HG02678 (cell line): ENCODE data around the gene HIC1.
A peak's percentile ranks its signal among the peaks of the same experiment; 100 is the strongest.

Experiments used
- ATAC-seq: cut with Tn5 transposase; IDR thresholded peaks from one replicate; pipeline ENCODE4 v1.9.1; 2021; ENCODE audit warnings: mild to moderate bottlenecking, moderate library complexity; ENCODE audit not compliant: unreplicated experiment

The HIC1 gene

GRCh38 chr17:2071455-2072281, 16.8 kb downstream of the HIC1 start:
- ATAC-seq, result no peak

DNA sequence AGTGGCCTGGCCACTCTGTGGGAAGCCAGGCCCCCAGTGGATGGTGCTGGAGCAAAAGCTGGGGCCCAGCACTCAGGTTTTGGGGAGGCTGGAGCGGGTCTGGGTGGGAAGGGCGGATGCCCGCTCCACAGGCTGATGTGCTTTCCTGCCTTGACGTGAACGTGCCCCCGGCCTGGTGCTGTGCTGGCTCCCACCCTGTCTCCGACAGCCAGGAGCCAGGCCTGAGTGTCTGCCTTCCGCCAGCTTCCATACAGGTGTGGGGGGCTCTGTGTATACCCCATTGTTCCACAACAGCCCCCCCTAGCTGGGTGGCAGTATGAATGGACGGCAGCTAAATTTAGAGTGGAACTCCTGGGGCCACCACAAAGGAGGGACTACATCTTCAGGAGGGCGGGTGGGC, 20.0 kb downstream of the HIC1 start:
- no peak for ATAC-seq

- no peak for ATAC-seq
Observed at GRCh38 chr17:2075336-2076086, 20.6 kb downstream of the HIC1 start.

DNA sequence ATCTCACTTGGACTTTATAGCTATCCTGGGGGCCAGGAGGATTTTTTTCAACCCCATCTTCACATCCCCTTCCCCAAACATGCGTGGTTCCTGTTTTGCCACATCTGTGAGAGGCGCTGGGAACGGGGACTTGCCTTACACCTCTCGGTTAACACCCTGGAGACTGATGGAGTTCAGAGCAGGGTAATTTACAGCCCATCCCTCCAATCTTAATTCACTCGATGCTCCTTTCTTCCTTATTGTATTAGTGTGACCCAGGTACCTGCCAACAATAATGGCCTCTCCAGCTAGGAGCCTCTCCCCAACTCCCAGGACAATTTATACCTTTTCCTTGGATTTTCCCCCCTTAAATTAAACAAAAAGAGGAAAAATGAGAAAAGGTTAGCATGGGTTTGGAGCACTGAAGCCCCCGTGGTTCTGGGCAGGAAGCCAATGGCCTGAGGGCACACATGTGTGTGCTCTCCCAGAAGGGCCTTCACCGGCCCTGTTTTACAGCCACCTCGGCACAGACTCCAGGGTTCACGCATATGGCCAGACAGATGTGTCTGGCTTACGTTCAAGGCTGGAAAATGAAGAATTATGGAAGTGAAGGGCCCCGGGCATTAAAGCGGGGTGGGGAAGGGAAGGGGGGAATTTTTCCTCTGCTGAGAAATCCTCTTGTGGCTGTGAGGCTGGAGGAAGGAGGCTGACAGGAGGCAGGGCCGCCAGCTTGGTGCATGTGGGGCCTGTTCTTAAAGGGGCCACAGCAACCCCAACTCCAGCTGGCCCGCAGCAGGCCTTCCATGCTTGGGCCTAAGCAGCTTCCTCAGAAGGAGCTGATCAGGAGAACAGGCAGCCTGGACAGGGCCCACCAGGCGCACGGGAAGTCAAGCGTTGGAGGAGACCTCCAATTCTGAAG, 21.4 kb downstream of the HIC1 start:
- no peak for ATAC-seq

GRCh38 chr17:2077040-2077439, 22.1 kb downstream of the HIC1 start:
- no peak for ATAC-seq

DNA sequence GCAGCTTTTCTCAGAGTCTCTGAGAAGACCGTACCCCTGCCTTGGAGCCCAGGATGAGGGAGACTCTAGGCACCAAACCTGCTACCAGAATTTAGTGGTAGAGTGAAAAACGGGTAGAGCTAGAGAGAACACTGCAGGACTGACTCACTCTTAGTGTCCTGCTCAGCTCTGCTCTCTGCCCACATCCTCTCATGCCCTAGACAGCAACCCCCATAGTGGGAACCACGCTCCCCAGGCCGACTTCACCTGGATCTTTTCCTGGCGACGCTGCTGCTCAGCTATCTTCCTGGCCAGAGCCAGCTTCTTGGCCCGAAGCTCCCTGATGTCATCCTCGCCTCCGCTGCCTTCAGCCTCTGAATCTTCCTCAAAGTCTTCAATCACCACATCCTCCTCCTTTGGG, 26.7 kb downstream of the HIC1 start:
- no peak for ATAC-seq

DNA sequence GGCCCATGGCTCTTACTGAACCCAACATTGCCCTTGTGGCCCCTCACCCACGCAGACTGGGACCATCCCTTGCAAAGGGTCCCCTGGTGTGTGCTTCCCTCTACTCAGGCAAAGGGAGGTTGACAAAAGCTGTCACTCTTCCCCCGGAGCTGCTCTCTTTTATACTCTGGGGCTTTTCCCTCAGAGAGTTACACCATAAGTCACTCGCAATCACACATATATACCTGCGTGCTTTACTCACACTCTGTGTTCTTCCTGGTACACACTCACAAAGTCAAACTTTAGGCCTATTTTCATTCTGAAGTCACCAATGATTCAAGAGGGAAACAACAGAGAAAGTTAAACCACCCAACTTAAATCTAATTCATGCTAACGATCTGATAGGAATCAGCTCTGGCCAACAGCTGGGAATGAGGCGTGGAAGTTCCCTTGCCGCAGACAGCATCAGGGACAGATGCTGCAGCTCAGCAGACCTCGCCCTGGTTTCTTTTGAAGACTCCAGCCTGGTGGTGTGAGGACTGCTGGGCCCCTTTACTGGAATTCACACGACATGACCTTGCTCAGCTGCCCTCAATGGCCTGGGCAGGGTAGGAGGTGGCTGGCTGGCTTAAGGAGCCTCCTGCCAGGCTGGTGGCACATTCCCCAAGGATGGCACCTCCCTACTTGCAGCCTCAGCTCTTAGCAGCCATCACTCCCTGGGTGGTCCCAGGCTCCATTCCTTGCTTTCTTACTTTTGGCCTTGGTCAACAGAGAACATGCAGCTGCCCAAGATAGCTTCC, 27.3 kb downstream of the HIC1 start:
- ATAC-seq, result no peak

- ATAC-seq, result peak; percentile 35
Observed at GRCh38 chr17:2083613-2084035, 28.7 kb downstream of the HIC1 start.

DNA sequence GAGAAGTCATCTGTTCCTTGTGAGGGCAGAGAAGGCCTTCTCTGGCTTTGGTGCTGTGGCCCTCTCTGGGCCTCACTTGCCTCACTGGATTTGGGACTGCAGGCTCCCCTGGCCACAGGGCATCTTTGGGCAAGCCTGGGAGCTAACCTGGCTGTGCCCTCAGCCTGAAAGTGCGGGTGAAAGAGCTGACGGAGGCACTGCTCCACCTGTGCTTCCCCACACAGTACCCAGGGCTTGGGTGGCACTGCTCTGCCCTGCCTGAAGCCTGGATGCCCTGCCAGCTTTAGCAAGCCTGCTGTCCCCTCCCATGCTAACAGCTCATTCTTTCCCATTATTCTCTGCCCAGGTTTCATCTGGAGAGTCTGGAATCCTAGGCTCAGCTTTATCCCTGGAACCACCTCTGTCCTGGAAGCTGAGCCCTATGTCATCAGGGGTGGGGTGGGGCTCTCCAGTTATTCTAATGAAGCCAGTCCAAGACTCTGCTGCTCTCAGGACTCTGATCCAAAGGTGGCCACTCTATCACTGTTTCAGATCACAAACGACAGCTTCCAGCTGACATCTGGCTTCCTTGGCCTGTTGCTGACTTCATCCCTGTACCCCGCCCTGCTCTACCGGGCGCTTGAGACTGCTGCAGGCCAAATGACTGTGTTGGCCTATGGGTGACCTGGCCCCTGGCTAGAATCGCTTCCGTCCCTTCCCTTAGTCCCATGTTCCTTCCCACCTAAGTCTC, 29.3 kb downstream of the HIC1 start:
- no peak for ATAC-seq

DNA sequence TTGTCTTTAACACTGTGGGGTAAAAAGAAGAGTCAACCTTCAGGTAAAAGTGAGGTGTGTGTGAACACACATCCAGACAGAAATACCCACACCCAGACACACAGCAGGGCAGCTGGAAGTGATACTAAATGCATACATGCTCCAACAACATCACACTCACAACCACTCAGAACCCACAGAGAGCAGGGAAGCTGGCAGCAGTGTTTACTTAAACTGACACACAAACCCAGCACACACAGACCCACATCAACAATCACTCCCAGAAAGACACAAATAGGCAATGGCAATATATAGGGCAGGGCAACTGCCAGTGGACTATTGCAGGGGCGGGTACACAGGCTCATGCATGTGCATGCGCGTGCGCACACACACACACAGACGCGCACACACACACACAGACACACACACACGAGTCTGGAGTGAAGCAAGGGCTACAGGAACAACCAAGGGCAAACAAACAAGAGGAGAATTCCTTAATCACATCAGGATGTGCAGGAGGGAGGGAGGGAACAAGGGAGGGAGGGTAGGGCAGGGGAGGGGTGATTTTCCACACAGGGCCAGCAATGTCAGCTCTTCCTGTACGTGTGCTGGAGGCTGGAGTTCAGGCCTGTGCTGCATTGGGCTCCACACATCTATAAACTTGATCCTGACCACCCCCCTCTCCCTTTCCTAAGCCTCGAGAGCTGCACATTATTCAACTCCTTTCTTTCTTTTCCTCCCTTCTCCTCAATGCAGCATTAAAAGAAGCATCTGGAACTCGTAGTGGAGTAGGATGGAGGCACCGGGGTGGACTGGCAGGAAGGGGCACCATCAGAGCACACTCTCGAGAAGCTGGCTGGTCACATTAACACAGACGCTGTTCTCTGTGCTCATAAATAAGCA, 30.1 kb downstream of the HIC1 start:
- ATAC-seq, result no peak

- ATAC-seq, result no peak
Observed at GRCh38 chr17:2085648-2085949, 30.7 kb downstream of the HIC1 start.

DNA sequence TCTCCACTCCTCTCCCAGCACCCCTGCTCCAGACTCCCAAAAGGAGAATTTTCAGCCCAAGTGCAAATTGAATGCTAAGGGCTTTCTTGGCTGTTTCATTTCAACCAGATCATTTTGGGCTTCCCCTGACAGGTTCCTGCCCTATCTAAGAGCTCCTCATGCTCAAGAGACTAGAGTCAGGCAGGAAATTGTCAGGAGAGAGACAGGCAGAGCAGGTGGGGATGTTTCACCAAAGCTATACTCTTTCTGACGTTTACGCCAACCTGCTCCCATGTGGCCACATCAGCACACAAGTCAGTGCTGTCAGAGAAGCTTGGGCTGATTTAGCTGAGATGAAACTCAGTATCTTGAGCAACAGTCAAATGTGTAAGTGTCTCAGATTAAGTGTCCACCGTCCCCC, 31.4 kb downstream of the HIC1 start:
- ATAC-seq, result no peak

DNA sequence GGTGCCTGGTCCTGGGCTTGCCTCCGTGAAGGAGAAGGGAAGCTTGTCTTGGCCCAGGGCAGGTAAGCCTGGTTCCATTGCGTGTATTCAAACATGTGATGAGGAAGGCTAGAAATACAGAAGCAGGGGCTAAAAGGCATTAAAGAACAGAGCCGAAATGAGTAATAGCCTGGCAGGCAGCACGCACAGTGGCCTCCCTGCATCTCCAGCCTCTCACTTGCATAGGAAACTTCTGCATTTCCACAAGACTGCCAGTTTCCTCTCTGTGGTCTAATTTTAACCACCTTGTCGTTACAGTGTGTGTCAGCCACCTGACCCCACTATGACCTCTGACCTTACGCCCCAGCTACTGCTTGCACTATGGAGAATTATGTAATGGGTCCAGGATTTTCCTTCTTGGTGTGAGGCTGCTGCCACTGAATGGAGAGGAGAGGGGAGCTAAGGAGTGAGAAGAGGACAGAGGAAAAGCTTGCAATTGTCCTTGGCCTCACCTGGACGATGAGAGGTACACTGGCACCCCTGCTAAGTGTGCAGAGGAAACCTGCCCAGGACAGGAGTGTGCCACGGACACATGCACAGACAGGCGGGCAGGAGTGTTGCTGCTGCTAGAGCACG, 32.8 kb downstream of the HIC1 start:
- ATAC-seq, result peak; percentile 50

DNA sequence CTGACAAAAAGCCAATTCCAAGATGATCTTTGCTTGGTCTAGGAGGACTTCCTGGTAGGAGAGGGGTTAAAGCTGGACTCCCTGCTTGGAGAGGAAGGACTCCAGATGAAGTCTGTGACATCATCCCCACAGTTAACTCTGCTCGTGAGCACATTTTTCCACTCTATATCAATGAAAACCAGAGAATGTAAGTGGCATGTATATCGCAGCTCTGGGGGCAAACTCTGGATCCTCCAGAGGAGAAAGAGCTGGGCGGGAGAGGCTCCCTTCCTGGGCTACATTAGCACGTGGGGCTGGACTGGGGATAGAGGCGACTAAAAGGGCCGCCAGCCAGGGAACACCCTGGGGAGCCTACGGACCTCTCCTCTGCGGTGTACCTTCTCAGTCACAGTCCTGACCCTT, 34.1 kb downstream of the HIC1 start:
- peak; percentile 24 for ATAC-seq

- ATAC-seq, result no peak
Observed at GRCh38 chr17:2090210-2090641, 35.3 kb downstream of the HIC1 start.

DNA sequence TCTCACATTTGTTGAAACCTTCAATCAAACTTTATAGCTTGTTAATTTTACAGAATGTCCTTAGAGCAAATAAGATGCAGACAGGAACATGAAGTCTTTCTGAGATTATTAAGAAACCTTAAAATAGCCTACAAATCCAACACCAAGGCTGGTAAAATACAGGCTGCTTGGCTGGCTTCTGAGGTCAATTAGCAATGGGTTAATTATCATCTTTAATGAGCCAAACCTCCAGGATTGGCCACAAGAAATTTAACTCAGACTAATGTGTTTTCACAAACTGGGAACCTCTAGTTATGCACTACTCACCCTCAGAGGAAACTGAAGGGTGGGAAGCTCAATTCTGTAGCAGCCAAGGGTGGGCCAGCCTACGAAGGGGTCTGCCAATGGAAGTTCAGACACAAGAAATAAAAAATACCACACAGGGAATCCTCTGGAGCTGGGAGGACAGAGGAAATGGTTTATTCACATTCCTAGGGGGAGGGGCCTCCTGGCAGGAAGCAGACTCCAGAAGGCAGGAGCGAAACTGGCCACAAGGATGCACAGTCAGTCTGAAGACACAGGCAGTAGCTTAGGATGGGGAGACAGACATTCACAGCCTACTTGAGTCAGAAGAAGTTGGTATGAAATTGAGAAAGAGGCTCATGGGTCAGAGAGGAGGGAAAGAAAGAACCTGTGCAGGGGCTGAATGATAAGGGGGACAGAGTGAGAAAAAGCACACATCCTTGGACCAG, 36.1 kb downstream of the HIC1 start:
- ATAC-seq, result no peak

DNA sequence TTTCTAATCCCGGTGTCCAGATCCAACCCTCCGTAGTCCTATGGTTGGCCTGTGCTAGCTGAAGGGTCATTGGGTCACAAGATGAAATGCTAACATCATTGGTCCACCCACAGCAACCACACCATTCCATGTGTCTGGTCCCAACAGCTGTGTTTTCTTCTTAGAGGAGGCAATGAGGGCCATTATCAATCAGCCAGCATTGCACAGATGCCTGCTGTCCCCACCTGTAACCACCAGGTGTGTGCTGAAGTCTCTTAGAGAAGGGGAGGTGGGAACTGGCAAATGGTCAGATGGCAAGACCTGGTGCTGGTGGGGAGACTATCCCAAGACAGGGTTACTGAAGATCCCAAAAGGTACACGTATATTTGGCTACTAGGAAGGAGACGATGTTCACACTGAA, 37.4 kb downstream of the HIC1 start:
- no peak for ATAC-seq

DNA sequence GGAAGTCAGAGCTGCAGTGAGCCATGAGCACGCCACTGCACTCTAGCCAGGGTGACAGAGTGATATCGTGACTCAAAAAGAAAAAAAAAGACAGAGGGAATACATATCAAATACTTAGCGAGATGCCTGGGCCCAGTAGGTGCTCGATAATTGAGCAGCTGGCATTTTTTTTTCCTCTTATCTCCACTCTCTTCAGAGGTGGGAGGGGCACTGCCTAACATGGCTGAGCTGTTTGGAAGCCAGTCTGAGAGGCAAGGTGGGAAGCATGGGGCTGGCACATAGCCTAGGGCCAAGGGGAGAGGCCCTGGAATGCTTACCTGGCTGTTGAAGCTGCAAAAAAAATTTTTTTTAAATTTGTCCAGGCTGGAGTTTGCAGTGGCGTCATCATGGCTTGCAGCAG, 38.4 kb downstream of the HIC1 start:
- ATAC-seq, result no peak
